ENCODE data around the gene SNAP47.

DNA sequence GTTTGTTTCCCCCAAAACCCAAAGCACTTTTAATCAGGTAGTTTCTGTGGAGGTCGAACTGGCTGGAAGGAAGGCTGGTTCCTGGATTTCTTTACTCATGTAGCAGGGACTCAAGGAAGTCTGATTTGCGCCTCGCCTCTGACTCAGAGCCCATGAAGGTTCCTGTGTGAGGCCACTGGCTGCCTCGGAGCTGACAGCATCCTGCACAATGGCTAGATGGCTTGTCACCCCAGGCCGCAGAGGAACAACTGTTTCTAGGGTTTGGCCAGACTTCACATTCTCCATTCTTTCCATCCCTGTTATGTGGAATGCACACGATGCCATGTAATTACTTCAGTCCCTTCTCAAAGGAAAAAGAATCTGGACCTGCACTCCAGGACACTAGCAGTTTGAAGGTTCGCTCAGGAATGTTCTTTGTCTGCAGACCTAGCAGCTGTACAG lies 41.1 kb downstream of the SNAP47 start:
- TF ChIP-seq, protein P1, sequence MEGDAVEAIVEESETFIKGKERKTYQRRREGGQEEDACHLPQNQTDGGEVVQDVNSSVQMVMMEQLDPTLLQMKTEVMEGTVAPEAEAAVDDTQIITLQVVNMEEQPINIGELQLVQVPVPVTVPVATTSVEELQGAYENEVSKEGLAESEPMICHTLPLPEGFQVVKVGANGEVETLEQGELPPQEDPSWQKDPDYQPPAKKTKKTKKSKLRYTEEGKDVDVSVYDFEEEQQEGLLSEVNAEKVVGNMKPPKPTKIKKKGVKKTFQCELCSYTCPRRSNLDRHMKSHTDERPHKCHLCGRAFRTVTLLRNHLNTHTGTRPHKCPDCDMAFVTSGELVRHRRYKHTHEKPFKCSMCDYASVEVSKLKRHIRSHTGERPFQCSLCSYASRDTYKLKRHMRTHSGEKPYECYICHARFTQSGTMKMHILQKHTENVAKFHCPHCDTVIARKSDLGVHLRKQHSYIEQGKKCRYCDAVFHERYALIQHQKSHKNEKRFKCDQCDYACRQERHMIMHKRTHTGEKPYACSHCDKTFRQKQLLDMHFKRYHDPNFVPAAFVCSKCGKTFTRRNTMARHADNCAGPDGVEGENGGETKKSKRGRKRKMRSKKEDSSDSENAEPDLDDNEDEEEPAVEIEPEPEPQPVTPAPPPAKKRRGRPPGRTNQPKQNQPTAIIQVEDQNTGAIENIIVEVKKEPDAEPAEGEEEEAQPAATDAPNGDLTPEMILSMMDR (IDR thresholded peaks at IDR 0.05) = no peak
- no peak for TF ChIP-seq POLR2AphosphoS5 (IDR thresholded peaks at IDR 0.05)

Measured in prostate gland (tissue), 2 donors.